HepG2 (cell line): ENCODE measurements around the gene CERS4. TPM values are rescaled to one million over a fixed set of nuclear protein-coding genes. Genes with fewer than 3 reads are reported as not detected.

ENCODE experiments used
- ATAC-seq: fragments of 200-7000 bp; cut with Tn5 transposase; 3 replicates; pipeline ENCODE4 v1.9.1; 2020; ENCODE audit warnings: mild to moderate bottlenecking, moderate library complexity
- BruUV-seq: library from RNA; stranded (reverse); fragments of 400-500 nt; replicated peaks from 2 replicates; lab custom pipeline; 2021; lab: Mats Ljungman, UMichigan
- CTCF ChIA-PET: fragments of 300-600 bp; formaldehyde crosslinking; extraction: SDS; loops from one replicate; lab custom pipeline; 2021; ENCODE audit warnings: low total read pairs, inconsistent platforms, low intra/inter-chr PET ratio; lab: Yijun Ruan, JAX
- POLR2A ChIA-PET: fragments of 350-600 bp; sonication (Branson Sonifier 250); formaldehyde crosslinking; loops from one replicate; lab custom pipeline; 2020; ENCODE audit warnings: antibody characterized with exemption, inconsistent platforms; lab: Yijun Ruan, JAX
- DNase-seq: peaks from one replicate; pipeline ENCODE4 v3.0.0-alpha.2; 2015; ENCODE audit warnings: low spot score
- FAIRE-seq: peaks from 3 replicates; lab custom pipeline; 2011; peaks lifted over from hg19 to GRCh38; lab: Jason Lieb, UNC
- H2AFZ ChIP-seq: one replicate; pipeline ENCODE4 v1.6.1; 2011; ENCODE audit warnings: low read length, inconsistent platforms
- H3K27ac ChIP-seq: fragments of 300-600 bp; 3 replicates; pipeline ENCODE4 v1.8.0; 2011; ENCODE audit warnings: mixed run types, mild to moderate bottlenecking, mixed read lengths, low read length, inconsistent platforms; ENCODE audit not compliant: insufficient read depth; ENCODE audit errors: extremely low read length
- H3K27me3 ChIP-seq, 2 experiments: fragments of 200-600 bp in 1 of 2; 2 replicates in 1 of 2; 3 replicates in 1 of 2; pipeline versions ENCODE4 v1.6.0 to v1.8.0; 2011; ENCODE audit warnings: low read length in 2 of 2, mild to moderate bottlenecking in 2 of 2, moderate library complexity in 2 of 2, inconsistent platforms in 1 of 2; ENCODE audit not compliant: insufficient read depth in 2 of 2, control insufficient read depth in 1 of 2
- H3K36me3 ChIP-seq, 2 experiments: fragments of 200-600 bp in 1 of 2; replicated peaks in 1 of 2; 2 replicates in 1 of 2; 3 replicates in 1 of 2; pipeline versions ENCODE4 v1.5.1 to v1.8.0; 2011; ENCODE audit warnings: low read length in 2 of 2, inconsistent platforms in 1 of 2; ENCODE audit not compliant: insufficient read depth in 2 of 2, control insufficient read depth in 1 of 2
- H3K4me1 ChIP-seq: 2 replicates; pipeline ENCODE4 v1.5.1; 2012; ENCODE audit warnings: low read length, inconsistent platforms; ENCODE audit not compliant: insufficient read depth
- H3K4me2 ChIP-seq: 2 replicates; pipeline ENCODE4 v1.6.0; 2011; ENCODE audit warnings: low read depth, low read length, inconsistent platforms
- H3K4me3 ChIP-seq, 3 experiments: fragments of 200-600 bp in 1 of 3; sonication (generic), shearing (Covaris generic) in 1 of 3; replicated peaks in 1 of 3; 2 replicates each; pipeline ENCODE4 v1.5.1; 2011 to 2016; ENCODE audit warnings: low read length in 3 of 3, inconsistent platforms in 2 of 3, low read depth in 2 of 3, mild to moderate bottlenecking in 2 of 3, control low read depth in 1 of 3, mixed read lengths in 1 of 3; ENCODE audit not compliant: insufficient read depth in 1 of 3
- H3K79me2 ChIP-seq: one replicate; pipeline ENCODE4 v1.6.1; 2011; ENCODE audit warnings: low read length, inconsistent platforms; ENCODE audit not compliant: insufficient read depth
- H3K9ac ChIP-seq: 2 replicates; pipeline ENCODE4 v1.6.0; 2011; ENCODE audit warnings: mild to moderate bottlenecking, low read depth, low read length, inconsistent platforms; ENCODE audit not compliant: insufficient read depth
- H3K9me3 ChIP-seq: 2 replicates; pipeline ENCODE4 v1.5.1; 2012; ENCODE audit warnings: mild to moderate bottlenecking, low read length
- H4K20me1 ChIP-seq: 2 replicates; pipeline ENCODE4 v1.6.0; 2011; ENCODE audit warnings: inconsistent platforms, mild to moderate bottlenecking, low read length, moderate library complexity; ENCODE audit not compliant: insufficient read depth
- HINFP ChIP-seq: sonication (generic); formaldehyde crosslinking; IDR thresholded peaks from 2 replicates; pipeline ENCODE4 v1.4.0; 2020; ENCODE audit warnings: low read depth, mild to moderate bottlenecking, missing genetic modification reagents
- LBX2 ChIP-seq: sonication (generic); formaldehyde crosslinking; IDR thresholded peaks from 2 replicates; pipeline ENCODE4 v1.5.0; 2020; ENCODE audit warnings: missing genetic modification reagents, mild to moderate bottlenecking, borderline replicate concordance
- MEIS2 ChIP-seq: sonication (generic); formaldehyde crosslinking; IDR thresholded peaks from 2 replicates; pipeline ENCODE4 v1.9.0; 2021; ENCODE audit warnings: mild to moderate bottlenecking, missing genetic modification reagents
- RARG ChIP-seq: sonication (generic); formaldehyde crosslinking; IDR thresholded peaks from 2 replicates; pipeline ENCODE4 v1.4.0; 2020; ENCODE audit warnings: low read depth, mild to moderate bottlenecking, missing genetic modification reagents
- RBM39 ChIP-seq: fragments of 200-400 bp; formaldehyde crosslinking; IDR thresholded peaks from one replicate; pipeline ENCODE4 v1.6.1; 2018; ENCODE audit warnings: antibody characterized with exemption, mild to moderate bottlenecking, low read depth, low read length; ENCODE audit not compliant: poor library complexity, severe bottlenecking
- RORA ChIP-seq: sonication (generic); formaldehyde crosslinking; IDR thresholded peaks from 2 replicates; pipeline ENCODE4 v1.5.0; 2020; ENCODE audit warnings: mild to moderate bottlenecking, missing genetic modification reagents, moderate library complexity
- SMARCE1 ChIP-seq: fragments of 450-650 bp; IDR thresholded peaks from 2 replicates; pipeline ENCODE4 v1.6.1; 2017; ENCODE audit warnings: borderline replicate concordance
- SRSF1 ChIP-seq: fragments of 200-400 bp; formaldehyde crosslinking; optimal IDR thresholded peaks from 2 replicates; pipeline ENCODE3; 2017; ENCODE audit warnings: mild to moderate bottlenecking, low read depth, low read length, moderate library complexity
- STAT6 ChIP-seq: sonication (generic); formaldehyde crosslinking; IDR thresholded peaks from 2 replicates; pipeline ENCODE4 v1.4.0; 2020; ENCODE audit warnings: missing genetic modification reagents, mild to moderate bottlenecking, borderline replicate concordance
- TOPORS ChIP-seq: sonication (generic); formaldehyde crosslinking; IDR thresholded peaks from 2 replicates; pipeline ENCODE4 v1.8.0; 2023; ENCODE audit warnings: mild to moderate bottlenecking, missing genetic modification reagents
- WIZ ChIP-seq: sonication (generic); formaldehyde crosslinking; IDR thresholded peaks from 2 replicates; pipeline ENCODE4 v1.5.1; 2020; ENCODE audit warnings: mild to moderate bottlenecking, missing genetic modification reagents
- ZNF510 ChIP-seq: sonication (generic); formaldehyde crosslinking; IDR thresholded peaks from 2 replicates; pipeline ENCODE4 v1.4.0; 2020; ENCODE audit warnings: low read depth, mild to moderate bottlenecking, missing genetic modification reagents
- ZNF607 ChIP-seq: sonication (generic); formaldehyde crosslinking; IDR thresholded peaks from 2 replicates; pipeline ENCODE4 v1.5.1; 2020; ENCODE audit warnings: missing genetic modification reagents, mild to moderate bottlenecking, borderline replicate concordance
- ZSCAN30 ChIP-seq: sonication (generic); formaldehyde crosslinking; IDR thresholded peaks from 2 replicates; pipeline ENCODE4 v1.5.0; 2020; ENCODE audit warnings: mild to moderate bottlenecking, missing genetic modification reagents
- WGBS: methylation state at CpG from one replicate; pipeline ENCODE4 v1.1.6; 2017; ENCODE audit warnings: low lambda C conversion rate; 5-methylcytosine and 5-hydroxymethylcytosine counted together
- in situ Hi-C: cut with HindIII; loops from 2 replicates; pipeline ENCODE4 v1.10.0; 2017; ENCODE audit warnings: low pct_unique_long_range_greater_than_20kb; ENCODE audit not compliant: extremely low pct_ligation_motif_present
- intact Hi-C: fragments of 100-400 bp; cut with micrococcal nuclease; formaldehyde crosslinking; loops from one replicate; pipeline ENCODE4 v1.10.0; 2022; ENCODE audit not compliant: unreplicated experiment
- polyA plus RNA-seq, 8 experiments: library from polyadenylated mRNA; depleted of rRNA in 3 of 8; stranded (reverse) in 7 of 8; unstranded in 1 of 8; fragments of >200 nt; fragmentation: Illumina TruSeq in 4 of 8; extraction: Trizol in 4 of 8; gene quantifications; 2 replicates each; pipeline versions ENCODE4 v1.2.1 to v1.2.3, GENCODE V29; 2011 to 2016; ENCODE audit warnings: low read depth in 4 of 8, missing spikeins in 1 of 8, mixed read lengths in 1 of 8; ENCODE audit not compliant: insufficient read depth in 1 of 8
- total RNA-seq, 5 experiments: library from RNA; depleted of rRNA; stranded (reverse); fragments of >200 nt; fragmentation: Illumina TruSeq; extraction: Trizol; gene quantifications; 2 replicates each; pipeline ENCODE4 v1.2.3, GENCODE V29; 2016; ENCODE audit warnings: low read depth in 1 of 5
- TF ChIP-seq, protein P1 (sequence below): sonication (generic); formaldehyde crosslinking; IDR thresholded peaks from 2 replicates; pipeline ENCODE4 v1.4.0; 2020; ENCODE audit warnings: mild to moderate bottlenecking, low read depth, missing genetic modification reagents
- TF ChIP-seq, protein P2 (sequence below): sonication (generic); formaldehyde crosslinking; IDR thresholded peaks from 2 replicates; pipeline ENCODE4 v1.8.0; 2022; ENCODE audit warnings: missing genetic modification reagents, mild to moderate bottlenecking, inconsistent platforms, borderline replicate concordance

The CERS4 gene
- total and polyA plus RNA-seq, 2 of the 13 experiments (the other 11 are each of a cell fraction or from before 2014, with no cell fraction given) = 74.7 to 83.5 TPM

- POLR2A ChIA-PET = interaction anchor here (0.7 to 5.8 kb wide), 2 partner anchors 12 to 15 kb away, joined by 3 to 39 read pairs; partner anchors contain the start of genes NDUFA7 and RPS28
- H3K4me1 ChIP-seq = peaks cover 39% of the 10 kb centered on the region
- TF ChIP-seq ZSCAN30 (CRISPR knock-in tag) (peak; percentile 6; the same call in 1 of the 2 replicates), SRSF1 (no peak), TOPORS (CRISPR knock-in tag) (no peak), ZNF510 (CRISPR knock-in tag) (peak; percentile 26; the same call in 1 of the 2 replicates), WIZ (0 out of 2 replicates have a peak, but pooled peaks have one; percentile 3), STAT6 (CRISPR knock-in tag) (0 out of 2 replicates have a peak, but pooled peaks have one; percentile 32), LBX2 (0 out of 2 replicates have a peak, but pooled peaks have one; percentile 0), MEIS2 (CRISPR knock-in tag) (no peak), RORA (CRISPR knock-in tag) (no peak), ZNF607 (CRISPR knock-in tag) (no peak), SMARCE1 (no peak), RBM39 (no peak), HINFP (CRISPR knock-in tag) (0 out of 2 replicates have a peak, but pooled peaks have one; percentile 14), RARG (0 out of 2 replicates have a peak, but pooled peaks have one; percentile 69)
- TF ChIP-seq, protein P1, sequence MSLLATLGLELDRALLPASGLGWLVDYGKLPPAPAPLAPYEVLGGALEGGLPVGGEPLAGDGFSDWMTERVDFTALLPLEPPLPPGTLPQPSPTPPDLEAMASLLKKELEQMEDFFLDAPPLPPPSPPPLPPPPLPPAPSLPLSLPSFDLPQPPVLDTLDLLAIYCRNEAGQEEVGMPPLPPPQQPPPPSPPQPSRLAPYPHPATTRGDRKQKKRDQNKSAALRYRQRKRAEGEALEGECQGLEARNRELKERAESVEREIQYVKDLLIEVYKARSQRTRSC (CRISPR knock-in tag) = 0 out of 2 replicates have a peak, but pooled peaks have one; percentile 12
- TF ChIP-seq, protein P2, sequence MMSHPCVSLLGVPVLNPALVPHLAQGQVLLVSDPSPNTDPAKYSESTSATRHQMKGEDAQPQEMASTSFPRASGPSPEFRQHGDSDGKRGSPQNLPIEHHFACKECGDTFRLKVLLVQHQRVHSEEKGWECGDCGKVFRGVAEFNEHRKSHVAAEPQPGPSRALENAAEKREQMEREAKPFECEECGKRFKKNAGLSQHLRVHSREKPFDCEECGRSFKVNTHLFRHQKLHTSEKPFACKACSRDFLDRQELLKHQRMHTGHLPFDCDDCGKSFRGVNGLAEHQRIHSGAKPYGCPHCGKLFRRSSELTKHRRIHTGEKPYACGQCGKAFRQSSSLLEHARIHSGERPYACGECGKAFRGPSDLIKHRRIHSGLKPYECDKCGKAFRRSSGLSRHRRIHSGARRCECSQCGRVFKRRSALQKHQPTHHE (CRISPR knock-in tag) = no peak
Measured at GRCh38 chr19:8307400-8307964, 98.3 kb downstream of the CERS4 start.

More at GRCh38 chr19:8307400-8307964, 98.3 kb downstream of the CERS4 start:
- intact Hi-C loops = no loop called here
- H2AFZ ChIP-seq = no peak overlapping the region
- in situ Hi-C loops = loop anchor here (5.0 kb wide), 1 partner anchor 45 kb away; no protein-coding TSS in a partner anchor
- peaks cover 17% of the 10 kb centered on the region for H3K79me2 ChIP-seq
- H3K27ac ChIP-seq = peak overlapping the region; percentile 85
- peak; percentile 62 for ATAC-seq
- peak overlapping the region; percentile 89 for H3K9ac ChIP-seq
- CTCF ChIA-PET = no interaction called here
- FAIRE-seq = no peak
- 3% methylated on average over 19 of the region's 24 CpGs for WGBS
- BruUV-seq = TSS peak; percentile 47
- no peaks in the 10 kb centered on the region for H3K27me3 ChIP-seq
- H3K36me3 ChIP-seq = peaks cover 15 to 28% of the 10 kb centered on the region in 2 experiments; a peak in 4 of 5 replicates
- no peaks in the 10 kb centered on the region for H4K20me1 ChIP-seq
- no peaks in the 10 kb centered on the region for H3K9me3 ChIP-seq
- H3K4me3 ChIP-seq = peak overlapping the region; percentile 50 to 77 (median 66)
- peak overlapping the region; percentile 98 for H3K4me2 ChIP-seq
- DNase-seq = peak; percentile 23
